PC-3 (cell line): ENCODE measurements around the gene ADM2. TPM values are rescaled to one million over a fixed set of nuclear protein-coding genes. Genes with fewer than 3 reads are reported as not detected.
A peak's percentile ranks its signal among the peaks of the same experiment; 100 is the strongest.

ENCODE experiments used
- ATAC-seq: fragments of 200-7000 bp; cut with Tn5 transposase; 2 replicates; pipeline ENCODE4 v1.9.1; 2020; ENCODE audit warnings: mild to moderate bottlenecking, moderate library complexity
- BruUV-seq: library from RNA; stranded (reverse); fragments of 400-500 nt; replicated peaks from 2 replicates; lab custom pipeline; 2021; lab: Mats Ljungman, UMichigan
- CTCF ChIA-PET: fragments of 300-600 bp; sonication (Branson Sonifier 250); formaldehyde crosslinking; loops from one replicate; lab custom pipeline; 2022; ENCODE audit warnings: antibody characterized with exemption; lab: Charles Lee
- POLR2A ChIA-PET: fragments of 300-600 bp; sonication (Branson Sonifier 250); formaldehyde crosslinking; loops from one replicate; lab custom pipeline; 2022; ENCODE audit warnings: antibody characterized with exemption; ENCODE audit not compliant: unreplicated experiment; lab: Charles Lee
- DNase-seq: peaks from one replicate; pipeline ENCODE4 v3.0.0-alpha.2; 2015
- H2AFZ ChIP-seq: fragments of 300-600 bp; sonication (generic); 2 replicates; pipeline ENCODE4 v1.6.0; 2016; ENCODE audit warnings: antibody characterized with exemption, low read length
- H3F3A ChIP-seq: fragments of 300-600 bp; sonication (generic); one replicate; pipeline ENCODE4 v1.6.0; 2017; ENCODE audit warnings: antibody characterized with exemption, low read length, control low read depth, mild to moderate bottlenecking; ENCODE audit not compliant: unreplicated experiment
- H3K27ac ChIP-seq: fragments of 300-600 bp; sonication (generic); 2 replicates; pipeline ENCODE4 v1.5.1; 2016; ENCODE audit warnings: mild to moderate bottlenecking, low read length
- H3K27me3 ChIP-seq: fragments of 300-600 bp; sonication (generic); 2 replicates; pipeline ENCODE4 v1.6.1; 2016; ENCODE audit warnings: low read length, mixed read lengths
- H3K36me3 ChIP-seq: fragments of 300-600 bp; sonication (generic); 2 replicates; pipeline ENCODE4 v1.6.1; 2016; ENCODE audit warnings: low read depth, mixed run types, low read length, mixed read lengths
- H3K4me1 ChIP-seq: fragments of 300-600 bp; sonication (generic); 2 replicates; pipeline ENCODE4 v1.5.1; 2016; ENCODE audit warnings: low read length; ENCODE audit not compliant: insufficient read depth
- H3K4me2 ChIP-seq: fragments of 300-600 bp; sonication (generic); 2 replicates; pipeline ENCODE4 v1.6.0; 2016; ENCODE audit warnings: low read length
- H3K4me3 ChIP-seq: fragments of 300-600 bp; sonication (generic); 2 replicates; pipeline ENCODE4 v1.5.1; 2016; ENCODE audit warnings: mild to moderate bottlenecking, low read length, mixed read lengths
- H3K79me2 ChIP-seq: fragments of 300-600 bp; sonication (generic); 2 replicates; pipeline ENCODE4 v1.6.1; 2017; ENCODE audit warnings: low read length, mixed read lengths
- H3K9ac ChIP-seq: fragments of 300-600 bp; sonication (generic); 2 replicates; pipeline ENCODE4 v1.6.0; 2016; ENCODE audit warnings: mild to moderate bottlenecking, low read length
- H3K9me2 ChIP-seq: fragments of 300-600 bp; sonication (generic); replicated peaks from 2 replicates; pipeline ENCODE4 v1.6.1; 2016; ENCODE audit warnings: mixed run types, low read length, mixed read lengths
- H3K9me3 ChIP-seq: fragments of 300-600 bp; sonication (generic); 2 replicates; pipeline ENCODE4 v1.6.1; 2016; ENCODE audit warnings: low read length, mixed read lengths
- H4K20me1 ChIP-seq: fragments of 300-600 bp; sonication (generic); 2 replicates; pipeline ENCODE4 v1.6.1; 2016; ENCODE audit warnings: low read length, mixed read lengths
- CTCF ChIP-seq: fragments of 300-600 bp; sonication (generic); conservative IDR thresholded peaks from 2 replicates; pipeline ENCODE4 v1.5.1; 2017; ENCODE audit warnings: antibody characterized with exemption, low read depth, mild to moderate bottlenecking, low read length
- EZH2 ChIP-seq: fragments of 300-600 bp; sonication (generic); IDR thresholded peaks from one replicate; pipeline ENCODE4 v1.6.1; 2017; ENCODE audit warnings: antibody characterized with exemption, mild to moderate bottlenecking, low read length; ENCODE audit not compliant: unreplicated experiment
- EZH2phosphoT487 ChIP-seq: fragments of 300-600 bp; sonication (generic); IDR thresholded peaks from 2 replicates; pipeline ENCODE4 v1.6.1; 2018; ENCODE audit warnings: mild to moderate bottlenecking, antibody characterized with exemption, low read length, borderline replicate concordance
- intact Hi-C: fragments of 100-400 bp; cut with micrococcal nuclease; formaldehyde crosslinking; loops from 2 replicates; pipeline ENCODE4 v1.9.0; 2023
- total RNA-seq: library from RNA; depleted of rRNA; stranded (reverse); fragments of >200 nt; gene quantifications from 2 replicates; pipeline ENCODE4 v1.2.3, GENCODE V29; 2014

Gene ADM2
- total RNA-seq, 1 experiment from 2014 or later, result 1.8 TPM

GRCh38 chr22:50497093-50497492 lies 15.8 kb downstream of the ADM2 start:
- Histone ChIP-seq H3K4me3 (no peak overlapping the region), H4K20me1 (no peaks in the 10 kb centered on the region), H2AFZ (no peak overlapping the region), H3K9ac (no peak overlapping the region), H3K27ac (no peak overlapping the region), H3F3A (no peaks in the 10 kb centered on the region), H3K4me1 (no peaks in the 10 kb centered on the region), H3K36me3 (no peaks in the 10 kb centered on the region), H3K9me2 (no peaks in the 10 kb centered on the region), H3K9me3 (no peaks in the 10 kb centered on the region), H3K4me2 (no peak overlapping the region), H3K27me3 (no peaks in the 10 kb centered on the region), H3K79me2 (no peaks in the 10 kb centered on the region)
- ATAC-seq (no peak), DNase-seq (no peak)
- TF ChIP-seq EZH2phosphoT487 (no peak), EZH2 (no peak), CTCF (no peak)
- ChIA-PET POLR2A (interaction anchor here (1.6 kb wide), 1 partner anchor 11 kb away, joined by 5 read pairs; the partner anchor contains the start of gene LMF2), CTCF (interaction anchor here (0.6 to 0.7 kb wide), 2 partner anchors 124 to 298 kb away, joined by 3 to 4 read pairs; no protein-coding TSS in a partner anchor)
- intact Hi-C loops, result no loop called here
- no TSS peak for BruUV-seq

DNA sequence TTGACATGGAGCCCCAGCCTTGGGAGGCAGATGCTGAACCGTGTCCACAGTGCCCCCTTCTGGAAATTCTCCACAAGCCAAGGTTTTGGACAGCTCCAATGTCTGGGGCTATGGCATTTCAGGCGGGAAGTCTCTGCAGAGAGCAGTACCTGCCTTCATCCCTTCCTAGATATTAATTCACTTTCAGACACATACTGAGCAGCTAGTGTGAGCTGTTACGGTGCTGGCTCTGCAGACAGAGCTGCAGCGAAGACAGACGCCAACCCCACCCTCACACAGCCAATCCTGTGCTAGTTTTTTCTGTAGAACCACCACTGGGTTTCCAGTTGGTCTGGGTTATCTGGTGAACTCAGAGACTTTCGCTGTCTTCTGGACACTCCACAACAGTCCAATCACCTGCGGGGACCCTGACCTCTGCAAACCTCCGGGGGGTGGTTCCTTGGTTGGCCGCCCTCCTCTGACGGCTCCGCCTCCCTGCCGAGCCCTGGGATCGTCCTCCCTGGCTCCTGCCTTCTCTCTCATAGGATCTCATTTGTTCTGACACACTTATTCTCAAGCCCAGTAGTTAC lies 17.1 kb downstream of the ADM2 start:
- no peak overlapping the region for H3K27ac ChIP-seq
- no peak overlapping the region for H3K4me3 ChIP-seq
- peak; percentile 63 for DNase-seq
- H3K9me2 ChIP-seq, result no peaks in the 10 kb centered on the region
- H2AFZ ChIP-seq, result no peak overlapping the region
- no peaks in the 10 kb centered on the region for H4K20me1 ChIP-seq
- POLR2A ChIA-PET, result no interaction called here
- TF ChIP-seq CTCF (peak; percentile 59), EZH2phosphoT487 (no peak)
- no peaks in the 10 kb centered on the region for H3K79me2 ChIP-seq
- no TSS peak for BruUV-seq
- intact Hi-C loops, result no loop called here
- no peaks in the 10 kb centered on the region for H3K4me1 ChIP-seq
- no peak overlapping the region for H3K9ac ChIP-seq
- H3K4me2 ChIP-seq, result no peak overlapping the region
- H3F3A ChIP-seq, result no peaks in the 10 kb centered on the region
- CTCF ChIA-PET, result interaction anchor here (0.7 to 0.9 kb wide), 2 partner anchors 33 to 67 kb away, joined by 3 to 5 read pairs; no protein-coding TSS in a partner anchor
- H3K36me3 ChIP-seq, result no peaks in the 10 kb centered on the region
- no peaks in the 10 kb centered on the region for H3K27me3 ChIP-seq
- ATAC-seq, result peak; percentile 81
- no peaks in the 10 kb centered on the region for H3K9me3 ChIP-seq

- no peak overlapping the region for H2AFZ ChIP-seq
- DNase-seq (no peak), ATAC-seq (no peak)
- H3K27me3 ChIP-seq, result no peaks in the 10 kb centered on the region
- no peaks in the 10 kb centered on the region for H3K9me2 ChIP-seq
- H3K4me2 ChIP-seq, result no peak overlapping the region
- H3K4me1 ChIP-seq, result no peaks in the 10 kb centered on the region
- no peak for TF ChIP-seq EZH2
- TF ChIP-seq EZH2phosphoT487, result no peak
- TF ChIP-seq CTCF, result no peak
- no peak overlapping the region for H3K27ac ChIP-seq
- intact Hi-C loops, result no loop called here
- H4K20me1 ChIP-seq, result no peaks in the 10 kb centered on the region
- ChIA-PET CTCF (no interaction called here), POLR2A (no interaction called here)
- H3K9ac ChIP-seq, result no peak overlapping the region
- H3K9me3 ChIP-seq, result no peaks in the 10 kb centered on the region
- H3K4me3 ChIP-seq, result no peak overlapping the region
- no peaks in the 10 kb centered on the region for H3K79me2 ChIP-seq
- no TSS peak for BruUV-seq
- no peaks in the 10 kb centered on the region for H3F3A ChIP-seq
- H3K36me3 ChIP-seq, result no peaks in the 10 kb centered on the region
Measured at GRCh38 chr22:50500452-50500851, 19.1 kb downstream of the ADM2 start.
